OCI-LY1 (cell line): ENCODE measurements around the gene RIOK1.

Source experiments
- CTCF ChIP-seq: fragments of 200-600 bp; sonication (generic), shearing (Covaris generic); IDR thresholded peaks from 2 replicates; pipeline ENCODE4 v1.5.1; 2017; ENCODE audit warnings: mild to moderate bottlenecking, antibody characterized with exemption, low read length, moderate library complexity, mixed read lengths
- EZH2 ChIP-seq: fragments of 200-600 bp; sonication (generic), shearing (Covaris generic); IDR thresholded peaks from 2 replicates; pipeline ENCODE4 v1.8.0; 2017; ENCODE audit warnings: borderline replicate concordance, mixed run types, mild to moderate bottlenecking, antibody characterized with exemption, low read length, moderate library complexity, mixed read lengths

- TF ChIP-seq CTCF (peak; percentile 25; the same call in 1 of the 2 replicates), EZH2 (no peak)
Observed at GRCh38 chr6:7389451-7390225, at the start of gene RIOK1, which contains the start of gene CAGE1.
